Calu3 (cell line): ENCODE data around the gene TRERF1. TPM values are rescaled to one million over a fixed set of nuclear protein-coding genes. Genes with fewer than 3 reads are reported as not detected.

Source experiments
- BruUV-seq: library from RNA; stranded (reverse); fragments of 400-500 nt; replicated peaks from 2 replicates; lab custom pipeline; 2021; lab: Mats Ljungman, UMichigan
- CTCF ChIA-PET: fragments of 300-600 bp; sonication (Branson Sonifier 250); formaldehyde crosslinking; loops from one replicate; lab custom pipeline; 2022; ENCODE audit warnings: antibody characterized with exemption; lab: Charles Lee
- DNase-seq: peaks from one replicate; pipeline ENCODE4 v3.0.0; 2022
- H3K27ac Mint-ChIP-seq: one replicate; pipeline ENCODE4 v1.8.0; 2022; ENCODE audit warnings: mixed read lengths; ENCODE audit not compliant: unreplicated experiment
- H3K27me3 Mint-ChIP-seq: one replicate; pipeline ENCODE4 v1.8.0; 2022; ENCODE audit warnings: mixed read lengths; ENCODE audit not compliant: unreplicated experiment
- H3K36me3 Mint-ChIP-seq: one replicate; pipeline ENCODE4 v1.8.0; 2022; ENCODE audit warnings: mild to moderate bottlenecking, moderate library complexity, mixed read lengths; ENCODE audit not compliant: insufficient read depth, unreplicated experiment
- H3K4me1 Mint-ChIP-seq: one replicate; pipeline ENCODE4 v1.8.0; 2022; ENCODE audit warnings: mild to moderate bottlenecking, low read depth, mixed read lengths; ENCODE audit not compliant: unreplicated experiment
- H3K4me3 Mint-ChIP-seq: one replicate; pipeline ENCODE4 v1.8.0; 2022; ENCODE audit warnings: mild to moderate bottlenecking, low read depth, moderate library complexity, mixed read lengths; ENCODE audit not compliant: unreplicated experiment
- H3K9me3 Mint-ChIP-seq: one replicate; pipeline ENCODE4 v1.8.0; 2022; ENCODE audit warnings: low read depth, mixed read lengths; ENCODE audit not compliant: unreplicated experiment
- CTCF ChIP-seq: fragments of 200-600 bp; IDR thresholded peaks from one replicate; pipeline ENCODE4 v1.8.0; 2022; ENCODE audit warnings: antibody characterized with exemption; ENCODE audit not compliant: unreplicated experiment
- intact Hi-C: fragments of 100-400 bp; cut with micrococcal nuclease; formaldehyde crosslinking; loops from one replicate; pipeline ENCODE4 v1.10.0; 2022; ENCODE audit not compliant: unreplicated experiment
- total RNA-seq: library from RNA; stranded (reverse); gene quantifications from 2 replicates; pipeline ENCODE4 v1.2.3, GENCODE V29; 2022

TRERF1 gene
- total RNA-seq, 1 experiment from 2014 or later, result 1.4 TPM

GRCh38 chr6:42306439-42307140 lies 145.1 kb downstream of the TRERF1 start:
- intact Hi-C loops, result loop anchor here (5.0 kb wide), 1 partner anchor 146 kb away; the partner anchor contains the start of gene TRERF1
- Mint-ChIP-seq H3K27me3 (no peaks in the 10 kb centered on the region), H3K27ac (peak overlapping the region; percentile 50), H3K4me1 (peaks cover 38% of the 10 kb centered on the region), H3K9me3 (no peaks in the 10 kb centered on the region), H3K4me3 (no peak overlapping the region), H3K36me3 (peaks cover 5% of the 10 kb centered on the region)
- CTCF ChIA-PET, result interaction anchor here (0.6 kb wide), 1 partner anchor 15 kb away, joined by 5 read pairs; no protein-coding TSS in a partner anchor
- BruUV-seq, result no TSS peak
- DNase-seq, result no peak
- no peak for TF ChIP-seq CTCF

GRCh38 chr6:42304053-42304712 lies 147.5 kb downstream of the TRERF1 start:
- H3K36me3 Mint-ChIP-seq, result peaks cover 5% of the 10 kb centered on the region
- H3K27me3 Mint-ChIP-seq, result no peaks in the 10 kb centered on the region
- no peak for TF ChIP-seq CTCF
- H3K4me1 Mint-ChIP-seq, result peaks cover 47% of the 10 kb centered on the region
- no peaks in the 10 kb centered on the region for H3K9me3 Mint-ChIP-seq
- no peak overlapping the region for H3K4me3 Mint-ChIP-seq
- H3K27ac Mint-ChIP-seq, result no peak overlapping the region
- intact Hi-C loops, result no loop called here
- BruUV-seq, result no TSS peak
- DNase-seq, result no peak
- CTCF ChIA-PET, result no interaction called here

- no peak overlapping the region for H3K27ac Mint-ChIP-seq
- no peak for DNase-seq
- no peak overlapping the region for H3K4me3 Mint-ChIP-seq
- no peaks in the 10 kb centered on the region for H3K9me3 Mint-ChIP-seq
- TF ChIP-seq CTCF, result no peak
- intact Hi-C loops, result no loop called here
- no peaks in the 10 kb centered on the region for H3K27me3 Mint-ChIP-seq
- CTCF ChIA-PET, result interaction anchor here (1.5 to 2.4 kb wide), 3 partner anchors 14 to 245 kb away, joined by 6 to 7 read pairs (median 7); no protein-coding TSS in a partner anchor
- H3K4me1 Mint-ChIP-seq, result peaks cover 41% of the 10 kb centered on the region
- BruUV-seq, result no TSS peak
- H3K36me3 Mint-ChIP-seq, result peaks cover 5% of the 10 kb centered on the region
Measured at GRCh38 chr6:42302411-42302810, 149.3 kb downstream of the TRERF1 start.

- DNase-seq, result no peak
- H3K9me3 Mint-ChIP-seq, result no peaks in the 10 kb centered on the region
- peaks cover 5% of the 10 kb centered on the region for H3K36me3 Mint-ChIP-seq
- no peak overlapping the region for H3K27ac Mint-ChIP-seq
- H3K4me3 Mint-ChIP-seq, result no peak overlapping the region
- H3K4me1 Mint-ChIP-seq, result peaks cover 41% of the 10 kb centered on the region
- BruUV-seq, result no TSS peak
- no peak for TF ChIP-seq CTCF
- CTCF ChIA-PET, result interaction anchor here (1.5 to 2.4 kb wide), 3 partner anchors 14 to 246 kb away, joined by 6 to 7 read pairs (median 7); no protein-coding TSS in a partner anchor
- intact Hi-C loops, result no loop called here
- H3K27me3 Mint-ChIP-seq, result no peaks in the 10 kb centered on the region
Measured at GRCh38 chr6:42301986-42302385, 149.7 kb downstream of the TRERF1 start.
